CD14-positive monocyte (primary cell): Measurements from ENCODE around the gene ANKRD30A. TPM values are rescaled to one million over a fixed set of nuclear protein-coding genes. Genes with fewer than 3 reads are reported as not detected.

Experiments used
- DNase-seq, 3 donors: peaks; one replicate each; pipeline ENCODE4 v3.0.0-alpha.2; 2011 to 2022
- H2AFZ ChIP-seq: 2 replicates; pipeline ENCODE4 v1.6.0; 2012; ENCODE audit warnings: mild to moderate bottlenecking, low read depth, low read length, inconsistent platforms; ENCODE audit not compliant: insufficient read depth, poor library complexity, severe bottlenecking
- H3K27ac ChIP-seq, 2 donors: 1 replicate in 1 of 2; 2 replicates in 1 of 2; pipeline ENCODE4 v1.5.1; 2012 to 2013; ENCODE audit warnings: low read length in 2 of 2, control low read depth in 1 of 2, inconsistent platforms in 1 of 2, low read depth in 1 of 2, mild to moderate bottlenecking in 1 of 2
- H3K27me3 ChIP-seq, 2 donors: one replicate each; pipeline versions ENCODE4 v1.6.0 to v1.6.1; 2011 to 2013; ENCODE audit warnings: low read length in 2 of 2; ENCODE audit not compliant: control insufficient read depth in 2 of 2, insufficient read depth in 2 of 2
- H3K36me3 ChIP-seq, 2 donors: replicated peaks in 1 of 2; 1 replicate in 1 of 2; 2 replicates in 1 of 2; pipeline versions ENCODE4 v1.5.1 to v1.6.1; 2012 to 2013; ENCODE audit warnings: low read length in 2 of 2, control low read depth in 1 of 2, inconsistent platforms in 1 of 2, mild to moderate bottlenecking in 1 of 2; ENCODE audit not compliant: insufficient read depth in 2 of 2, control insufficient read depth in 1 of 2
- H3K4me1 ChIP-seq, 2 donors: 1 replicate in 1 of 2; 2 replicates in 1 of 2; pipeline versions ENCODE4 v1.5.1 to v1.6.1; 2012 to 2013; ENCODE audit warnings: low read length in 2 of 2, control low read depth in 1 of 2, inconsistent platforms in 1 of 2, mild to moderate bottlenecking in 1 of 2, moderate library complexity in 1 of 2; ENCODE audit not compliant: insufficient read depth in 2 of 2, control insufficient read depth in 1 of 2
- H3K4me2 ChIP-seq: replicated peaks from 2 replicates; pipeline ENCODE3; 2012; ENCODE audit warnings: low read length, moderate library complexity, mild to moderate bottlenecking; ENCODE audit not compliant: poor library complexity, severe bottlenecking; ENCODE audit errors: extremely low read depth
- H3K4me3 ChIP-seq, 3 experiments: fragments of 200-600 bp in 1 of 3; sonication (generic) in 1 of 3; replicated peaks in 1 of 3; 1 replicate in 2 of 3; 2 replicates in 1 of 3; pipeline ENCODE4 v1.5.1; 2011 to 2013; ENCODE audit warnings: low read length in 3 of 3, mild to moderate bottlenecking in 3 of 3, control low read depth in 2 of 3, low read depth in 2 of 3, inconsistent platforms in 1 of 3, moderate library complexity in 1 of 3
- H3K79me2 ChIP-seq: 2 replicates; pipeline ENCODE4 v1.6.0; 2012; ENCODE audit warnings: mild to moderate bottlenecking, control low read depth, inconsistent platforms, low read length, moderate library complexity; ENCODE audit not compliant: insufficient read depth
- H3K9ac ChIP-seq: 2 replicates; pipeline ENCODE4 v1.6.0; 2017; ENCODE audit warnings: low read length, mild to moderate bottlenecking; ENCODE audit not compliant: insufficient read depth, poor library complexity, severe bottlenecking
- H3K9me3 ChIP-seq, 2 donors: replicated peaks in 1 of 2; 1 replicate in 1 of 2; 2 replicates in 1 of 2; pipeline versions ENCODE4 v1.5.1 to v1.6.1; 2012 to 2013; ENCODE audit warnings: low read length in 2 of 2, control low read depth in 1 of 2; ENCODE audit not compliant: control insufficient read depth in 1 of 2, insufficient read depth in 1 of 2
- H4K20me1 ChIP-seq: 2 replicates; pipeline ENCODE4 v1.6.0; 2012; ENCODE audit warnings: mild to moderate bottlenecking, low read length, control low read depth, moderate library complexity; ENCODE audit not compliant: insufficient read depth
- H3K27ac Mint-ChIP-seq, 7 donors: one replicate each; pipeline ENCODE4 v1.8.0; 2020; ENCODE audit warnings: mild to moderate bottlenecking in 7 of 7, mixed read lengths in 7 of 7, moderate library complexity in 6 of 7, inconsistent platforms in 2 of 7
- H3K27me3 Mint-ChIP-seq, 3 donors: one replicate each; pipeline ENCODE4 v1.8.0; 2021 to 2022; ENCODE audit warnings: low read depth in 3 of 3, mild to moderate bottlenecking in 3 of 3, mixed read lengths in 3 of 3, moderate library complexity in 3 of 3, inconsistent platforms in 1 of 3
- H3K36me3 Mint-ChIP-seq, 2 donors: one replicate each; pipeline ENCODE4 v1.8.0; 2020; ENCODE audit warnings: mixed read lengths in 2 of 2, inconsistent platforms in 1 of 2, mild to moderate bottlenecking in 1 of 2
- H3K4me1 Mint-ChIP-seq: one replicate; pipeline ENCODE4 v1.8.0; 2020; ENCODE audit warnings: mild to moderate bottlenecking, mixed read lengths
- H3K4me3 Mint-ChIP-seq, 2 donors: one replicate each; pipeline ENCODE4 v1.8.0; 2020; ENCODE audit warnings: mild to moderate bottlenecking in 2 of 2, mixed read lengths in 2 of 2, moderate library complexity in 1 of 2
- H3K9me3 Mint-ChIP-seq, 7 donors: one replicate each; pipeline ENCODE4 v1.8.0; 2020 to 2022; ENCODE audit warnings: mixed read lengths in 7 of 7, mild to moderate bottlenecking in 6 of 7, moderate library complexity in 6 of 7, inconsistent platforms in 2 of 7
- WGBS: methylation state at CpG from one replicate; pipeline ENCODE4 v1.1.5; 2013; ENCODE audit warnings: missing lambda C conversion rate; ENCODE audit not compliant: insufficient coverage; 5-methylcytosine and 5-hydroxymethylcytosine counted together
- intact Hi-C, 2 donors: fragments of 100-400 bp; cut with micrococcal nuclease; formaldehyde crosslinking; loops; one replicate each; pipeline versions ENCODE4 v1.15.0 to v1.15.1; 2023
- polyA plus RNA-seq, 3 donors: library from polyadenylated mRNA; depleted of rRNA in 1 of 3; unstranded in 2 of 3; stranded (reverse) in 1 of 3; fragments of 300-500 nt in 2 of 3; fragments of >200 nt in 1 of 3; fragmentation: Illumina TruSeq in 2 of 3; gene quantifications; 1 replicate in 2 of 3; 2 replicates in 1 of 3; pipeline ENCODE4 v1.2.3, GENCODE V29; 2012 to 2021
- TF ChIP-seq, protein P1 (sequence below): fragments of 200-600 bp; IDR thresholded peaks from one replicate; pipeline ENCODE4 v1.8.0; 2022; ENCODE audit warnings: antibody characterized with exemption, mild to moderate bottlenecking

The ANKRD30A gene
- polyA plus RNA-seq, 3 donors = not detected

DNA sequence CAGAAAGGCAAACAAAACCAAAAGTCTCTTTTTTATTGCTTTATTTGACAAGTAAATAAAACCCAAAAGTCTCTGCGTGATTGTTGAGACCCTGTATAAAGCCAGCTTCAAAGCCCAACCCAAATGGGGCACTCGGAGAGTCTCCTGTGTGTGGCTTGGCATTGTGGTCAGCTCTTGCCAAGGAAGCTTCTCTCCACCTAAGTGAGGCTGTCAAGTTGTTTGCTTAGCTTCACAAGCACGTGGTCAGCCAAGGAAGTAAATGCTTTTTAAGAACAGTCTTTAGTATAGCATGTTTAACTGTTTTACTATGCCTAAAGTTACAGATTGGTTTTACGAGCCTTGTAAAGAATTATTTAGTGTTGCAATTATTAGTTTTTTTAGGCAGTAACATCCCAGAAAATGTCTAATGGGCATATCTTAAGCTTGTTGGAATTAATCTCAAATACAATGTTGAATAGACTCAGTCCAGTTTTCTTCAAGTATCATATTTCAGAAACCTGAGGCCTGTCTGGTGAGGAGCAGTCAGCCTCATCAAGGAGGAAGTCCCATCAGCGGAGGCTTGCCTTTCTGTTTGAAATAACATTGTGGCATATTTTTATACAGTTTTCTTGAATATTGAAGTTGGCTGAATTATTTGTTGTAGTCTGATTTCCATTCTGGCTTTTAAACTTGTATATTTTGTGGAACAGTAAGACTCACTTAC, 144.3 kb downstream of the ANKRD30A start:
- Mint-ChIP-seq H3K4me1 (no peaks in the 10 kb centered on the region), H3K36me3 (no peaks in the 10 kb centered on the region), H3K27ac (no peak overlapping the region), H3K27me3 (no peaks in the 10 kb centered on the region), H3K4me3 (no peak overlapping the region), H3K9me3 (peaks cover 4 to 16% (median 13%) of the 10 kb centered on the region in 7 donors)
- Histone ChIP-seq H3K9ac (no peak overlapping the region), H4K20me1 (no peaks in the 10 kb centered on the region), H3K4me2 (no peak overlapping the region), H3K9me3 (peaks cover 27 to 33% of the 10 kb centered on the region in 2 donors), H3K4me3 (no peak overlapping the region), H3K79me2 (no peaks in the 10 kb centered on the region), H3K4me1 (no peaks in the 10 kb centered on the region), H2AFZ (no peak overlapping the region), H3K27ac (no peak overlapping the region), H3K36me3 (no peaks in the 10 kb centered on the region), H3K27me3 (no peaks in the 10 kb centered on the region)
- intact Hi-C loops = no loop called here
- TF ChIP-seq, protein P1, sequence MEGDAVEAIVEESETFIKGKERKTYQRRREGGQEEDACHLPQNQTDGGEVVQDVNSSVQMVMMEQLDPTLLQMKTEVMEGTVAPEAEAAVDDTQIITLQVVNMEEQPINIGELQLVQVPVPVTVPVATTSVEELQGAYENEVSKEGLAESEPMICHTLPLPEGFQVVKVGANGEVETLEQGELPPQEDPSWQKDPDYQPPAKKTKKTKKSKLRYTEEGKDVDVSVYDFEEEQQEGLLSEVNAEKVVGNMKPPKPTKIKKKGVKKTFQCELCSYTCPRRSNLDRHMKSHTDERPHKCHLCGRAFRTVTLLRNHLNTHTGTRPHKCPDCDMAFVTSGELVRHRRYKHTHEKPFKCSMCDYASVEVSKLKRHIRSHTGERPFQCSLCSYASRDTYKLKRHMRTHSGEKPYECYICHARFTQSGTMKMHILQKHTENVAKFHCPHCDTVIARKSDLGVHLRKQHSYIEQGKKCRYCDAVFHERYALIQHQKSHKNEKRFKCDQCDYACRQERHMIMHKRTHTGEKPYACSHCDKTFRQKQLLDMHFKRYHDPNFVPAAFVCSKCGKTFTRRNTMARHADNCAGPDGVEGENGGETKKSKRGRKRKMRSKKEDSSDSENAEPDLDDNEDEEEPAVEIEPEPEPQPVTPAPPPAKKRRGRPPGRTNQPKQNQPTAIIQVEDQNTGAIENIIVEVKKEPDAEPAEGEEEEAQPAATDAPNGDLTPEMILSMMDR = no peak
- WGBS = 82% methylated on average over 2 of the region's 5 CpGs
- no peak for DNase-seq

GRCh38 chr10:37275216-37275777, 149.9 kb downstream of the ANKRD30A start:
- Histone ChIP-seq H2AFZ (no peak overlapping the region), H3K27me3 (no peaks in the 10 kb centered on the region), H3K4me2 (no peak overlapping the region), H4K20me1 (no peaks in the 10 kb centered on the region), H3K79me2 (no peaks in the 10 kb centered on the region), H3K4me1 (no peaks in the 10 kb centered on the region), H3K36me3 (no peaks in the 10 kb centered on the region), H3K9me3 (peaks cover 29 to 30% of the 10 kb centered on the region in 2 donors), H3K4me3 (no peak overlapping the region), H3K9ac (no peak overlapping the region), H3K27ac (no peak overlapping the region)
- Mint-ChIP-seq H3K4me1 (no peaks in the 10 kb centered on the region), H3K36me3 (no peaks in the 10 kb centered on the region), H3K27ac (no peak overlapping the region), H3K27me3 (no peaks in the 10 kb centered on the region), H3K4me3 (no peak overlapping the region), H3K9me3 (peaks cover 14 to 42% (median 23%) of the 10 kb centered on the region in 7 donors)
- intact Hi-C loops = no loop called here
- TF ChIP-seq, protein P1 = no peak
- 88% methylated on average over 12 of the region's 17 CpGs for WGBS
- no peak for DNase-seq
